SU-DHL-6 (cell line): ENCODE measurements around the gene ABHD2.

Source experiments
- CTCF ChIP-seq: fragments of 200-600 bp; sonication (generic); IDR thresholded peaks from one replicate; pipeline ENCODE4 v1.5.1; 2017; ENCODE audit warnings: antibody characterized with exemption, mild to moderate bottlenecking, low read length, moderate library complexity; ENCODE audit not compliant: insufficient read depth, poor library complexity, severe bottlenecking
- EZH2phosphoT487 ChIP-seq: fragments of 200-600 bp; sonication (generic), shearing (Covaris generic); conservative IDR thresholded peaks from 2 replicates; pipeline ENCODE4 v1.6.1; 2018; ENCODE audit warnings: mild to moderate bottlenecking, antibody characterized with exemption, low read length, moderate library complexity, mixed read lengths

- TF ChIP-seq CTCF (no peak), EZH2phosphoT487 (no peak)
These were observed 66.9 kb downstream of the ABHD2 start for GRCh38 chr15:89155122-89155521.
